Activated CD8-positive, alpha-beta memory T cell treated with anti-CD3 and anti-CD28 coated beads for 24 hours (primary cell): Measurements from ENCODE around the gene PELI1.
"Not testable (repeated sequence)": the region's sequence is repeated elsewhere in the genome, so short reads cannot be mapped to it uniquely, and the experiment has no call there.

Experiments used
- DNase-seq: peaks from one replicate; pipeline ENCODE4 v3.0.0-alpha.2; 2020

PELI1 gene

DNA sequence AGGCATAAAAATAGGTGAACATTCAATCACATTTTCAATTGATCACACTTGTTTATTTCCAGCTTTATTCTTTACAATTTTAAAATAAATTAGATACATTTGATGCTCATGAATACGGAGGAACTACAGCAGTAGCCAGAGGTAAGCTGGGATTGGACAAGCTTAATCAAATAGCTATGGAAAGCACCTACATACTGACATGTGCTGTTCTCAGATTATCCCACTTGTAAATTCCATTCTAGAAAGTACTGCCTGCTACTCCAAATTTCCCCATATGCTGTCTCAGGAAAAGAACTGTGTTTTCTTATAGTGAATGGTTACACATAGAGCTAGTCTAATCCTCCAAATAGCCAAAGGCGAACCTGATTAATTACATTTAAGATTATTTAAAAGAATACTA, 24.2 kb downstream of the PELI1 start:
- no peak for DNase-seq

DNA sequence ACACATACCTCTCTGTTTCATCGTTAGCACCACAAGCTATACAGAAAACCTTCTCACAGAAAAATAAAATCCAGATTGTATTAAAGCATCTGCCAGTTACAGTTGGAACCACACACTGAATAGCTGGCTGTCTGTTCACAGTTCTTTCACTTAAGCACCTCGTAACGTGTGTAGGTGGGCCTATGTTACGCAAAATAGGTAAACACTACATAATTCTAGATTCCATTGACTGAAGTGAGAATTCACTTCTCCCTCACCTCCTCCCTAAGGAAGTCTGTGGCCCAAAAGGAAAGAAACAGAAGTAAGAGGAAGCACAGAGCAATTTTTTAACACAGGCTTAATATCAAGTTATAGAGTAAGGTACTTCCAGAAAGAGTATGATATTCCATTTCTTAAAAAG, 24.9 kb downstream of the PELI1 start:
- DNase-seq = no peak

DNA sequence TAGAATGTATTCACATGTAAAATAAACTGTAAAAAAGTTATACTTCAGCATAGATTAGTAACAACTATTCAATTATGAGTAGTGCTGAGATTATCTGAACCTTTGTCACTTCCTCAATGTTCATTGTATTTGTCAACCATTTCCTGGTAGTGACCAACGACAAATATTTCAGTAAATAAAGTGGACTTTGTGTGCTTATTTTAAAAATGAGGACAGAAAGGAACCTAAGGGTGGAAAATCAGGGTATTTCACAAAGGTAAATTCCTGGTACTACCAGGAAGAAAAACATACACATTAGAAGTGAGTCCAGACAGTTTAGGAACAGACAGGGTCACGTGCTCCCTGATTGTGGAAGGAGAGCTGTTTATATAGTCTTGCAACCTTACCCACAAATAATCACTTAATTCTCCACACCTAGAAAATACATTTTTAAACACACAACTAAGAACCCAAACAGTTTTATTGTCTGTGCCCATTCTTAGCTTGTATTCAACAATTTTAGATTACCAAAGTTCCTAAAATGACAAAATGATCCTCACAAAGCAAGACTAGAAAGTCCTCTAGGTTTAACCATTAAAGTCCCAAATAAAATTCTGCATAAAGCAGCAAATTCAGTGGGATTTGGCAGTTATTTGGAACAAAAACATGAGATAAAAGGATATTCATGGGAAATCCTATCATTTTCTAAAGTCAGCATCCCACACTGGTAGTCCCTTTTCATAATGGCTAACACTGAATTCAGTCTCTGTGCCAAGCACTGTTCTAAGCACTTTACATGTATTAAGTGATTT, 28.2 kb downstream of the PELI1 start:
- DNase-seq = no peak

DNA sequence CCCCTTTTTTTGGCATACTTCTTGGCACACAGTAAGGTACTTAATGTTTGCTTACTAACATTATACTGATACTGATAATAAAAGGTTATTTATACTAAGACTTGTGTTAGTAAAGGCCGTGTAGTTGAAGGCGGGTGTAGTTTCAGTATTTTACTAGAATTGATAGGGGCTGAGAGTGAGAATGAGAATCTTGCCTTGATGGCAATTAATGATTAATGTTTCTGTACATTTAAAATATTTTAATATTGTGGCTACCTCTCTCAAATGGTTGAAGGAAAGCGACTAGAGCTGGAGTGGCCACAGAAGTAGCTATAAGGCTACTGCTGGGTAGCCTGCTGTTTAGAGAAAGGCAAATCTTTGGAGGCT, 29.3 kb downstream of the PELI1 start:
- no peak for DNase-seq

DNA sequence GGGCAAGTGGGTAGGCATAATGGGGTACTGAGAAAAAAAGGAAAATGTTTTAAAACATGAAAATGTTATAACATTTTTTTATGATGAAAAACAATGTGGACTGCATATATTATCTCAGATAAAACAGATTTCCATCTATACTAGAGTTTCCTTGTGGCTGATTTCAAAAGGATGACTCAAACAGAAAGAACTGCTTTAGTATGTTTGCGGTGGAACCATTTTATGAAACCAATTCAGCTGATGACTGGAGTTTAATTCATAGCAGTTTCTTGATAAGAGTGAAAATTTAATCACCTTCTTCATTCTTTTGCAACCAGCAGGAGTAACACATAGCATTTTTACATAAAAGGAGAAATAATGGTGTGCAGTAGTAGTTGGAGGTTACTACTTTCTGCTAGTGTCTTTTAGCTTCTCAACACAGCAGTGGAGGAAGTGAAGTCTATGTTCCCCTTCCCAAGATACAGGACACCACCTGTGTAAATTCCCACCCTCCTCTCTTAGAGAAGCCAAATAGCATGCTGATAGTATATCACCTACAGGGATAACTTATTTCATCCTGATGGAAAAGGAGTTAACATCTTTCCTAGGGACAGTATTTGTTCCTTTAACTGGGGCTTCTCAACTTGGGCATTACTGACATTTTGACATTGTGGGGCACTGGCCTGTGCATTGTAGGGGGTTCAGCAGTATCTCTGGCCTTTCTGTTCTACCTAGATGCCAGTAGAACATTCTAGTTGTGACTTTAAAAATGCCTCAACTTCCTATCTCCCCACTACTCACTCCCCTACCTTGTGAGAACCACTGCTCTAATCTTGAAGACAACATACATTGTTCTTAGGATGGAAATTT, 29.9 kb downstream of the PELI1 start:
- DNase-seq = no peak

DNA sequence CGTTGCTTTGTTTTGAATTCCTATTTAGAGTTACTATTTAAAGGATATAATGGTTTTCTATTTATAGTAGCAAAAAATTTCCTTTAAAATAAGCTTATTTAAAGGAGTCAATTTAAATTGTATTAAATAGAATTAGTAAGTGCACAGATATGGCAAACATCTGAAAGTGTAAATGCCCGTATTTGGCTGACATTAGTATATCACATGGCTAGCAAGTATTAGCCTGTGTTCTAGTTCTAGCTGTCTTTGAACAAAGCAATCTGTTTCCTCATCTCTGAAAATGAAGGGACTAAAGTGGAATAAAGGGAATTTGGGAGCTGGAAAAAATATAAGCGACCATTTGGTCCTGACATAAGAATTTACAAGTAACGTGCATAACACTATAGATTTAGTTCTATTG, 32.2 kb downstream of the PELI1 start:
- no peak for DNase-seq

DNA sequence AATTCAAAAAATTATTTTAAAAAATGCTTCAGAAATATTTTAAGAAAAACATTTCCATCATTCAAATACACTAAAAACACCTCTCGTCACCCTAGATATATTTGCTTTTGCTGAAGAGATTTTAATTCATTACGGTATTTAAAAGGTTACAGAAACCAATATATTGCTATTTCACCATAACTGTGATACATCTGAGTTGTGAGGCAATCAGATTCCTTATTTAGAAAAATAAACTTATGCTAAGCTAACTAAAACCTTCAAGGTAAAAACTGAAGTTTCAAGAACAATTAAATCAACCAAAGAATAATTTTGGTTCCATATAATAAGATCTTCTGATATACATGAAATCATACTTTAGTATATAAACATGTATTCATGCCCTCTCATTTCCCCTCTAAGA, 32.8 kb downstream of the PELI1 start:
- DNase-seq = no peak

DNA sequence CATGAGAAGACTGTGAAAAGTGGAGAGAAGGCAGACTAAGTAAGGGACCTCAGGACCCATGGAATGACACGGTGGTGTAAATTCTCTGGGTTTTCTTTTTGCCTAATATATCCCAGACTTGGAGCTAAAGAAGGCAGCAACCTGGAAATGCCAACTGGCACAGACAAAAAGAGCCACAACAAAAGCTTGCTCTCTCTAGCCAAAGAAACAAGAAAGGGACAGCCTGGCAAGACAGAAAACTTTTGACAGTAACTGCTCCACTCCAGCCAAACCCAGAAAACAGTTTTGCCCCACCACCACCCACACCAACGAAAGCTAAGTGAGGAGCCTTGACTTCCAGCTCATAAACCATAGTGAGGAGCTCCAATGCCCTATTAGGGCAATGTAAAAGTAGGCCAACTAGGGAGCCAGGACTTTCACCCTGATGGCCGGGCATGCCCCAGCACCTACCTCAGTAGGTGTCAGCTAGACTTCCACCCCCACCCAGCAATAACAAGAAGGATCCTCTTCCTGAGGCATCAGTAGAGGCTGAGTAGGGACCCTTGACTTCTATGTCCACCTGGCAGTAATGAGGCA, 35.5 kb downstream of the PELI1 start:
- no peak for DNase-seq

DNA sequence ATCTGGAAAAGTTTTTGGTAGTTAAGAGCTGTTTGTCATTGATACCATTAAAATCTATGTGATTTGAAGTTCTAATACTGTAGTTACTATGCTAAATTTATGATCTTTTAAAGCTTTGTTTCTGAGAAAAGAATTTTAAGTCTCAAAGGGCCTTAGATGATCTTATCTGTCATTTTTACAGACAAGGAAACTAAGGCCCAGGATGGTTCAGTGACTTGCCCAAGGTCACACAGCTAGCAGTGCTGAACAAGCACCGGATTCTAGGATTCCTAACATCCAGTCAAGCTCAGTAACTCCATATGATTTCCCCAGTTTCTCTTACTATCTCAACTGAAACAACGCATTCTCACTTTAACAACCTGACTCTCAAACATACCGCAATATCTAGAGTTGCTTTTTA, 37.7 kb downstream of the PELI1 start:
- no peak for DNase-seq

DNA sequence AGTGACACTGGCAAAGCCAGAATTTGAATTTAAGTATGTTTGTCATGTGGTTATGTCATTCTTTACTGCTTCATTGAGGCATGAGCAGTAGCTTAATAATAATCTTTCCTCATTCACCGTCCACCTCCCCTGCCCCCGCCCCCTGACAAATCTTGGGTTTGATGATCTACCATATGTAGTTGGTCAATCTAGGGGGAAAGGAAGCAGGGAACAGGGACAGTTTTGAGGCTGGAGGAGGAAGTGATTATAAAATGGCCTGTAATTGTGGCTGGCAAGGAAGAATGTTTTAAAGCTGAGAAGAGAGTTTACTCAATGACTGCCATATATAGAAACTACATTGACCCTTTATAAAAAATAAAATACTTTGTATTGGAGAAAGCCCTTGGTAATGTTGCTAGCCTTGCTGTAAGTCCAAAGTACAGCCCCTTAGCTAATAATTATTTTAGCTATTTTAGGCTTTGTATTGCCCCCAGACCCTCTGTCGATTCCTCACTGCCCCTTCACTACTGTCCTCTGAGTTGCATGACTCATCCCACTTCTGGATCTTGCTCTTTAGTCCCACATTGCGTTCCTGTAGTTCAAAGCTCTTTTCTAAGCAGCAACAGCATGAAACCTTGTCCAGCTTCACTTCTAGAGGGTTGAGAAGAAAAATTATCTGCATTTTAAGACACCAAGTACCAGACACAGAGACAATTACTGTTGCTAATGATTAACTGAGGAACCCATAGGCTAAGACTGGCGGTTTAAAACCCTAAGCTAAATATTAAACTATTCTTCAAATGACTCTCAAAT, 38.4 kb downstream of the PELI1 start:
- DNase-seq = no peak

DNA sequence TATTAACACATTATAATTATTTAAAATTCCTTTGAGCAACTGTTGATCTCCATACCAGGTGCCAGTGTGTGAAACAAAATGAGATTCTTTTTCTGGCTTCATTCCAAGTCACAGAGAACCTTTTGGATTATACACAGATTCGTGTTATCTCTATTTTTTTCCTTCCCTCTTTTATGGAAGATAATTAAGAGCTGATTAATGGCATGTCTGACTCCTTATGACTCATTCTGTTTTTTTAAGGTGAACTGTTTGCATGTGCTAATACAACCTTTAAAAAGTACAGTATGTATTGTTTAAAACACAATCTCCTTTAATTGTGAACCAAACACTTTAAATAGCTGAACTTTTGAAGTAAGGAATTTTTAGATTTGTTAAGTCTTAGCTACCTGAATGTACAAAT, 39.3 kb downstream of the PELI1 start:
- no peak for DNase-seq

DNA sequence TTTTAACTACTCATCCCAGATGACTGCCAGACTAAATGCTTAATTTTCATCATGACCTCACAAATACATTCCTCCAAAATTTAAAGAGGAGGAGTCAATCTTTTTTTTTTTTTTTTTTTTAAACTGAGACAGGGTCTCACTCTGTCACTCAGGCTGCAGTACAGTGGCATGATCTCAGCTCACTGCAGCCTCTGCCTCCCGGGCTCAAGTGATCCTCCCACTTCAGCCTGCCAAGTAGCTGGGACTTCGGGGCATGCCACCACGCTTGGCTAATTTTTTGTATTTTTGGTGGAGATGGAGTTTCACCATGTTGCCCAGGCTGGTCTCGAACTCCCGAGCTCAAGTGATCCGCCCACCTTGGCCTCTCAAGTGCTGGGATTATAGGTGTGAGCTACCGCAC, 41.5 kb downstream of the PELI1 start:
- DNase-seq = not testable (repeated sequence)

DNA sequence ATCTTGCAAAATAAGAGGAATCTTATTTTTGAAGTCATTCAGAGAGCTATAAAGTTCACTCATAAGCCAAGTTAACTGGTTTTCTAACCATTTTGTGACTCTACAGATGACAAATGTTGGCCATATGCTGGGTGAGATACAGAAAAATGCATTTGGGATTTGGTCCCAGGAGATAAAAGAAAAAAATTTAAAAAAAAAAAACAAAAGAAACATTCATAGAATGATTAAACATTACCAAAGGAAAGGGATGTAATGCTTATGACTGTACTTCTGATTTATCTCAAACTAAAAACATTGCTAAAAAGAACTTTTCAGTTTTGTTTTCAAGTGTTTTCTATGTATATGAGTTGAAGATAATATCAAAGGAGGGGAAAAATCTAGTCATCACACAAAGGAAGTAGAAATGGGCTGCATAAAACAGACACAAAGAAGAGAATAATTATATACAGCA, 43.1 kb downstream of the PELI1 start:
- DNase-seq = no peak

DNA sequence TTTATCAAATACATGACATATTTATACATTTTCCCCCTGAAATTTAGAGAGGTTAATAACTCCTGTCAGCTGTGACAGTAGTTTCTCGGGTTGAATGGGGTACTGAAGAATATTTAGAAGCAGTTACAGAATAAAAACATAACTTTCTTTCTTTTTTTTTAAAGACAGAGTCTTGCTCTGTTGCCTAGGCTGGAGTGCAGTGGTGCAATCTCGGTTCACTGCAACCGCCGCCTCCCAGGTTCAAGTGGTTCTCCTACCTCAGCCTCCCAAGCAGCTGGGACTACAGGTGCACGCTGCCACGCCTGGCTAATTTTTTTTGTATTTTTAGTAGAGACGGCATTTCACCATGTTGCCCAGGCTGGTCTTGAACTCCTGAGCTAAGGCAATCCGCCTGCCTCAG, 43.6 kb downstream of the PELI1 start:
- not testable (repeated sequence) for DNase-seq

DNA sequence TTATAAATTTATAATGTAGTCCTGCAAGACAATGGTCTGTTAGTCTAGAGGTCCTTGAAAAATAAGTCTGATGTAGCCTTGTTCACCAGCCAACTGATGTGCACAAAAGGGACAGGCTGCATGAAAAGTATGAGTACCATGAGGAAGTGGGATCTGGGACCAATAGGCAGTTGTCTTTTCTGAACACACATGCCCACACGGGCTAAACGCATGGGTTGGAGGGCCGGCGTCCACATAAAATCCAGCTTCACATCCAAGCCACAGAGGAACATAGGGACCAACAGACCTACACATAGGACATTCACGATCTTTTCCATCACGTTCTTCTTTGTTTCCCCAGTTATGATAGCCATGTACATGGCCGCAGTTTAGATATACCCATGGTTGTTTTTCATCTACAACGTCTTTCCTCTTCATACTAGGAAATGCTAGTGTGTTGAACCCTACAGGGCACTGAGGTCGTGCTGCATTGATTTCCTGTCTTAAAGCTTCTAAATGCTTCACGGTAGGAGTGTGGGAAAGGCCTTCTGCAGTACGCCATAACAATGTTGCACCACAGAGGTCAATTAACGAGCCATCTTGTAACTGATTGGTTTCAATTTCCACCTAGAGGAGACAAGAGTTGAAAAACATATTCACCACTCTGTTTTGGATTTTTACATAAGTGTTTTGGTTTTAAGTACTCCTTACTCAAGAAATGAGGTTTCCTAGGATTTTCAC, 49.4 kb downstream of the PELI1 start:
- DNase-seq = no peak

DNA sequence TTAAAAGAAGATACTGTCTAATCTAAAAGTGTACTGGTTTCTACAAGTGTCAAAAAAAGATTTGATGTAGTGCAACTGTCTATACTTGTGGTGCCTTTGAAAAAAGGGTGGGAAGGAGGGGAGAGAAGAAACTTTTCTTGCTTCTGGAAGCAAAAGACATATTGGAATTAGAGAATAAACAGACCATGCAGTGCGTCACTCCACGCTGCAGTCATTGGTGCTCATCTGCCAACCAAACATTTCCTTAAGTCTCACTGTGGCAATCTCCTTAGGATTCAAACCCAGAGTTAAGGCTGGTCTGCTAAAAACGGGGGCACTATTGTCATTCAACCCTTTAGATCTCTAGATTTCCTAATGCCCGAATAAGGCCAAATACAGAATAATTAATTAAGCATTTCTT, 50.9 kb downstream of the PELI1 start:
- no peak for DNase-seq

DNA sequence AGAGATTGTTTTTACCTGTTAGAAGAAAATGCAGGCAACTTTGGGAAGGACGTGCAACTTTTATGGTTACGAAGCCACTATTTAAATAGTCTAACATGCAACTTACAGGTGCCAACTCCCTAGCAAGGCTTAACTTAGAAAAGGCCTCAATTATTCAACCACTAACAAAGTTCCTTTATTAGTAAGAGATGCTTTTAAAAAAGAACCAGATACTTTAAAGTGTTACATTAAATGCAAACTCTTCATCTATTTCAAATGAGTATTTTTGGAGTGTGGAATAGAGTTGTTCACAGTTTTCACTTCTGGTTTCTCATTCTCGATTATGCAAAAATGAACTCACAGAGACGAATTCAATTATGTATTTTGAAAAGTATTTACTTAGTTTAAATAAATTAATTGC, 51.7 kb downstream of the PELI1 start:
- no peak for DNase-seq

DNA sequence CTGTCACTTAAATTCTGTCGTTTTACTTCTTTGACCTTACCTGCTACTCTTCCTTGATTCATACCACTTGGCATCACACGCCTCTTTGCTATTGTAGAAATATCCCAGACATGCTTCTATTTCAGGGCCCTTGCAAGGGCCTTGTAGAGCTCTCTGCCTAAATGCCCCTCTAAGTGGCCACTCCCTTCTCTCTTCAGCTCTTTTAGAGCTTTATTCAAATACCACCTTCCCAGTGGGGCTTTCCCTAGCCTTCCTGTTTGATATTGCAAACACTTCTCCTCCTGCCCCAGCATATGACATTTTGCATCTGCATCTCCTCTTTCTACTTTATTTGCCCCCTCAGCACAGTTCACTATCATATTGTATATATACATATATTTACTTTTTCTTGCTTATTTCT, 54.0 kb downstream of the PELI1 start:
- no peak for DNase-seq

DNA sequence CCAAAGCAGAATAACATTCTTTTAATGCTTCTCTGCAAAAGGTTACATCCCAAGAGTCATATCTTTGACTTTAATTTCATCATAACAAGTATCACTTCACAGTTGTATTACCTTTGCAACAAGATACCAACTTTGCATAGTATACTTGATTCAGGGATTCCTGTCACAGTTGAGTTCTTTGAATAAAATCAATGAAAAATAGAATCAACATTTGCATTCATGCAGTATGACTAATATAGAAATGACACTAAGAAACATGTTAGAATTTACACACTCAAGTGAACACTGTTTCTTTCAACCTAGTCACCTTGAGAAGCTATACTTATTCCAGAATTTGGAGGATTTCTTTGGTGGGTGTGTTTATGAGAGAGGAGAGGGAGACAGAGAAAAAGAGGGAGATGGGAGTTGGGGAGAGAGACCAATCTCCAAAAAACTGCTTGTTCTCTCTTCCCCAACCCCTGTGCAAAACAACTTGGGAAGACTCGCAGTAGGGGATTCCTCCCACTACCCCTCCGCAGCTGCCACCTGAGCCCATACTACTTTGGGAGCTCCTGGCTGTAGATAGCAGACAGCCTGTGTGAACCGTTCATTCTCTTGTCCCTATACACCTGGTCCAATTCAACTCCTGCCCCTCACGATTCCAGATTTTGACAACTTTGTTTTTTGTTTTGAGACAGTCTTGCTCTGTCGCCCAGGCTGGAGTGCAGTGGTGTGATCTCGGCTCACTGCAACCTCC, 57.7 kb downstream of the PELI1 start:
- no peak for DNase-seq

DNA sequence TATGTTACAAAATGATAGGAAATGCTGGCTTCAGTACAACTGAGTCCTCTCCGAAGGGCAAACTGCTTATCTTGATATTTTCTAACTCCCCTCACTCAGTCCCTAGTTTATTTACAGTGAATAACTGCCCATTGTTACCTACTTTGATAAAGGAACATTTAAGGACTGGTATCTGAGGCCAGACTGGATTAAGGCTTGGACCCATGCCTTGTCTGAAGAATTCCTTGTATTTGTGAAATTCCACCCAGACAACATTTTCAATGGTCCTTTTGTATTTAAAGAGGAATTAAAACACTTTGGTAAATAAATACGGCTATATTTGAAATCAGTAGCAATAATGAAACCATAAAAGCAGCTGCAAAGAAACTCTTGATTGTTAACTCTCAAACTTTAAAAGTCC, 58.3 kb downstream of the PELI1 start:
- DNase-seq = no peak

DNA sequence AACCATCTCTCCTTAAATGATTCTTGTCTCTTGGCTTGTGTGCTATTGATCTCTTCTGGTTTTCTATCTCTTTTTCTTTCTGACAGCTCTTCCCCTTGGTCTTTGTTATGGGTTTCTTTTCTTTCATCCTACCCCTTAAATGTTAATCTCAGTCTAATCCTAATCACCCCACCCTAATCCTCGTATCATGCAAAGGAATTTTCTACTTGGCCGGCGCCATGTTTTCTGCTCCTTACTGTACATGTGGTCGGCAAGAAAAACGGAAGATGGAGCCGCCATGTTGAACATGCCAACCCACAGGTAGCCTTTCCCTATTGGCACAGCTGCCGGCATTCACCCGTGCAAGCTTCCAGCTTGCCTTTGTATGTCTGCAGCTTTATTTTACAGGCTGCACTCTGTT, 63.2 kb downstream of the PELI1 start:
- DNase-seq = no peak

DNA sequence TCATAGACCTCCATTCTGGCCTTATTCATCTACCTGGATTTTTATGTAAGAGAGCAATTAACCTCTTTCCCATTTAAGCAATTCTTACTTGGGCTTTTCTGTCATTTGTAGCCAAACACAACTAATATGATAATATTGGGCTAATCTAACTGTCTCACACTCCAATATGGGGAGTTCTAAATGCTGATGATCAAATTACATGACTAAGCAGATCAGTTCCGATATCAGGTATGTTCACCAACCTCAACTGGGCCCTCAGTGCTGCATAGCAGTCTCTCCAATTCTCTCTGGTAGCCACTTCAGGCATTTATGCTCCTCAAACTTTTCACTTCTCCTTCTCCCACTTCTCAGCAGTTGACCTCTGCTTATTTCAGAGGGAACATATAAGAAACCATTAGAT, 64.0 kb downstream of the PELI1 start:
- DNase-seq = no peak
